Astrocyte of the hippocampus (primary cell): ENCODE measurements around the gene FREM3.
"Not testable (repeated sequence)": the region's sequence is repeated elsewhere in the genome, so short reads cannot be mapped to it uniquely, and the experiment has no call there.

Experiments
- DNase-seq: peaks from one replicate; pipeline ENCODE4 v3.0.0; 2011; ENCODE audit warnings: low read depth, low spot score

The FREM3 gene

DNA sequence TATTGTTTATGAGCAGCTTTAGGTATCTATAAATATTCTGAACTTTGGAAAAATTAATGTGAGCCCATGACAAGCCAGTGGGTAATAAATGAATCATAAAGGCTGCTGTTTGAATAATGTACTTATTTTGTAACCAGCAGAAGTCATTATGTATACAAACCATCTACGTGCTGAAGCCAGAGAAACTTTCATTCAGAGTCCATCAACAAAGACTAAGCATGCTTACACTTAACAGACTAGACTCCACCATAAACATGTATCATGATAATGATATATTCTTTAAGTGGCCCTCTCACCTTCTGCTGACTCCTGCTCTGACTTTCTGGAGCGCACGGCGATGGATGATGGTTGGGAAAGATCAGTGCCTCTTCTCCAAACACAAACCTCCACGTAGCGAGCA is 114.9 kb downstream of the FREM3 start:
- DNase-seq: no peak

DNA sequence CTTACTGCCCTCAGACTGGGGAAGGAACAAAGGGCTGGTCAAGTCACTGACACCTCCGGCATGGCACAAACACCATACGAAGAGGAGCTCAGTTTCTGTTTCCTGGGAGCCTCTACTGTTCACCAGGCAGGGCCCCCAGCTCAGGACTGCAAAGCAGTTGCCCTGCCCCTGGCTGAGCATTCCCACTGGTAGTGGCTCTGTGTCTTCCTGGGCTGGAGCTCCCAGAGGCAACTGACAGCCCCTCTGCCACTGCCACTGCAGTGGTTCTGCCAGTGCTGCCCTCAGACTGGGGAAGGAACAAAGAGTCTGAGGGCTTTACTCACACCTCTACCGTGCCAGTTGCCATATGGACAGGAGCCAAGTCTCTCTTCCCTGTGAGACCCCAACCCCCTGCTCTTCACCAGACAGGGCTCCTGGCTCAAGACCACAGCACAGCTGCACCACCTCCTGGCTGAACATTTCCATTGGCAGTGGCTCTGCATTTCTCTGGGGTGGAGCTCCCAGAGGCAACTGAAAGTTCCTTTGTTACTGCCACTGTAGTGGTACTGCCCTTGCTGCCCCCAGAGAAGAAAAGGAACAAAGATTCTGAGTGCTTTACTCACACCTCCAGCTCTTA is 119.0 kb downstream of the FREM3 start:
- DNase-seq: no peak

DNA sequence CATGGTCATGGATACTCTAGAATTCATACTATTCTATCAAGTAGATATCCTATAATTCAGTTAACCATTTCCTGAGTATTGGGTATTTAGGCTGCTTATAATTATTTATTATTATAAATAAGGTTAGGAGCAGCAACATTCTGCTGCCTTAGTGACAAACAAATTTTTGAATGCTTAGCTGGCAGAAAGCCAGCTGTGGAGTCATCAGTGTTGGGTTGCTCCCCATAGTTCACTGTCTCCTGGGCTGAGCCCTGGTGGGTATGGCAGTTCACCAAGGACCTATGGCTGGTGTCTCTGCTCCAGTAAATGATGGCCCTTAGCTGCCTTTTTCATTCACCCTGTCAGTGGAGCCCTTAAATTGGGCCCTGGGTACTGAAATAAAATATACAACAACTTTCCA is 125.1 kb downstream of the FREM3 start:
- DNase-seq: no peak

DNA sequence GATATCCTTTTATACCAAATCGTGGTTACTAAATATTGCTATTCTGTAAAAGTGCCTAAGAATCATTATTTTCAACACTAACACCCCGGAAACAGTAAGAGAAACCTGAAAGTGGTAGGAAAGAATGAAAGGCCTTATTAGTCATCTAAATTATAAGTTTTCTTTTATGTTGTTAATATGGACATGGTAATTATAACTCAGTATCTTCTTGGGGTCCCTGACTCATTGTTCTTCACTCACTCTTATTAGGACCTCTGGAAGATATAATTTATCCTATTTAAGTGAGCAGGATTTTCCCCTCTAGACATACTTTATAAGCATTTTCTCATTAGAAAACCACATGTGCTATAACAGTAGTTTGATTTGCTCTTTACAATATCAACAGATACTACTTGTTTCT is 136.0 kb downstream of the FREM3 start:
- no peak for DNase-seq

DNA sequence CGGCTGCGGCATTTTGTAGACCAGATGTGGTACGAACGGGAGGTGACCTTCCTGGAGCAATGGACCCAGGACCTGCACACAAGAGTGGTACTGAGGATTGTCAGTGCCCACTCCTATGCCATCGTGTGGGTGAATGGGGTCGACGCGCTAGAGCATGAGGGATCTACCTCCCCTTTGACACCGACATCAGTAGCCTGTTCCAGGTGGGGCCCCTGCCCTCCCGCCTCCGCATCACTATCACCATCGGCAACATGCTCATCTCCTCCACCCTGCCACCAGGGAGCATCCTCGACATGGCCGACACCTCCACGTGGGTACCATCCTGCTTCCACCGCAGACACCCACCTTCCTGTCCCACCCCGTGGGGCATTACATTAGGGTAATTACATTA is 140.7 kb downstream of the FREM3 start:
- no peak for DNase-seq

DNA sequence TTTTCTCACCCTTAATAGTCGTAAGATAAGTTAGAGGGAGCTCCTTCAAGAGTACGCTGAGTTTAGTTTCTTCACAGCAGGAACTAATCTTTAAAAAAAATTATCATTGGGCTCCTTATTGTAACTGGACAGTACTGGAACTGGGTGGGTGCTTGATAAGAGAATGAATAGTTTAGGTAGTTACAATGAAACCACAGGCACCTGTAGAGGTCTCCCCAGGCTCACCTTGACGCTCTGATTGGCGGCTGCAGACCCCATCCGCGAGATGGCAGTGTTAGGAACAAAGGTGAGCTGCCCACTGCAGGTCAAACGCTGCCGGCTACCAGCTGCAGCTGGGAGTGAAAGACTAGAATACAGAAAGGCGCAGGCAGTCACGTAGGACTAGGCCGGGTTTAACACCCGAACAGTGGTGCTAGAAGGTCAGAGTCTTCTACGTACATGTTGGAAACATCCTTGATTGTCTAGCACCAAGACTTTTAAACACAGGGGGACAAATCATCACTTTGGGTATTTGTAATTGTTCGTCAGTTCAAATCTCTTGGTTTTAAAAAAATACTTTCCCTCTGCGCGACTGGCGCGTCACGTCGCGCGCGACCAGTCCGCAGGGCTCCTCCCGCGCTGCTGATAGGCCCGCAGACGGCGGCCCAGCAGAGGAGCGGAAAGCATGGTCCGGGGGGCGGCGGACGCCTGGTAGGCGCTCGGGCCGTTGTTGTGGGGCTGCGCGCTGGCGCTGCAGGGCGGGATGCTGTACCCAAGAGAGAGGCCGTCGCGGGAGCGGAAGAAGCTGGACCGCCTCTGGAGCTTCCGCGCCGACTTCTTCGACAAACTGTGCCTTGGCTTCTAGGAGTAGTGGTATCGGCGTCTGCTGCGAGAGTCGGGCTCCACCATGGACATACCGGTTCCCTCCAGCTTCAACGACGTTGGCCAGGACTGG is 141.4 kb downstream of the FREM3 start:
- peak; percentile 72 for DNase-seq

DNA sequence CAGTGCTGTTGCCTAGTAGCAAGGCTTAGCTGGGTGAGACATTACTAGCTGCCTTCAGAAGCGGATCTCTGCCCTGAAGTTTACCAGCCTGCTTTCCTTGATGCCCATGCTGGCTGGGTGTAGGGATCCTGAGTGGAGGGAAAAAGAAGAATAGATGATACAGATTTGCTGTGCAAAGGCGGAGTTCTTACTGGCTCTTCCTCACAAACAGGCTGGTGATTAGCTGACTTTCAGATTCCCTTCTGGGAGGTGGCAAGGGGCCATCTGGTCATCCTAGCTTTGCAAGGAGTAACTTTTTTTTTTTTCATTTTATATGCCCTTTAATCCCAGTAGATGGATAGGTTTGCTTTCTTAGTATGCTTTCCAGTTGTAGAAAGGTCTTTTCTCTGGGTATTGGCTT is 142.2 kb downstream of the FREM3 start:
- DNase-seq: no peak

DNA sequence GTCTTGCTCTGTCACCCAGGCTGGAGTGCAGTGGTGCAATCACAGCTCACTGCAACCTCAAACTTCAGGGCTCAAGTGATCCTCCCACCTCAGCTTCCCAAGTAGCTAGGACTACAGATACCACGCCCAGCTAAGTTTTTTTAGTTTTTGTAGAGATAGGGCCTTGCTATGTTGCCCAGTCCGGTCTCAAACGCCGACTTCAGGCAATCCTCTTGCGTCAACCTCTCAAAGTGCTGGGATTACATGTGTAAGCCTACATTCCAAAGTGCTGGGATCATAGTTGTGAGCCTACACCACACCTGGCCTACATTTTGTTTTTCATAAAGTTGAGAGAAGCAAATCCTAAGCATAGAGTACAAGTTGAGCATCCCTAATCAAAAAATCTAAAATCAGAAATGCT is 144.8 kb downstream of the FREM3 start:
- no peak for DNase-seq

DNA sequence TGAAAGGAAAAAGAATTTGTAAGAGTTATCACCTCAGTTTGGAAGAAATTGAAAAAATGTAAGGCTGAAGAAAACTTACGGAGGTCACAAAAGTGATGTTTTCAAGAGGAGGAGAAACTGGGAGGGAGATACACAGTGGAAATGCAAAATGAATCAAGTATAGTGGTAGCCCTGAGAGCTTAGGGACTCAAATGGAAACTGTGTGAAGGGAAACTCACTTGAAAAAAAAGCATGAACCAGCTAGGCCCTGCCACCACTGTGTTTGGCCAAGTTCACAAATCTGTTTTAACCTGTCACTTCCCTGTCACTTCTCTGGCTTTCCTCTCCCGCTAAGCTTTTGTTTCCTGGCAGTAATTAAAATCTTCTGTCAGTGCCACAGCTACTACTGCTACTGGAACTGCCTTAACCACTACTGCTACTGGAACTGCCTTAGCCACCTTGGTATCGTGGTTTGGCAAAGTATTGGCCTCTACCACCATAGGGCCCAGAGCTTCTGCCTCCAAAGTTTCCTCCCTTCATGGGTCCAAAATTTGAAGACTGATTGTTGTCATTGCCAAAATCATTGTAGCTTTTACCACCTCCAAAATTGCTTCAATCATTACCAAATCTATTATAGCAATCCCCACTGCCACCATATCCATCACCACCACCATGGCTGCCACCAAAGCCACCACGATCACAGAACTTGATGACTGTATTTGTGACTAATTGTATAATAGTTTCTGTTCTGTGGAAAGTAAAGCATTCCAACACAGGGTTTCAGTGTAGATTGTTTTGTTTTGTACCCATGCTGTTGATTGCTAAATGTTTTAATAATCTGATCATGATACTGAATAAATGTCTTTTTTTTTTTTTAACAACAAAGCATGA is 145.5 kb downstream of the FREM3 start:
- DNase-seq: no peak

DNA sequence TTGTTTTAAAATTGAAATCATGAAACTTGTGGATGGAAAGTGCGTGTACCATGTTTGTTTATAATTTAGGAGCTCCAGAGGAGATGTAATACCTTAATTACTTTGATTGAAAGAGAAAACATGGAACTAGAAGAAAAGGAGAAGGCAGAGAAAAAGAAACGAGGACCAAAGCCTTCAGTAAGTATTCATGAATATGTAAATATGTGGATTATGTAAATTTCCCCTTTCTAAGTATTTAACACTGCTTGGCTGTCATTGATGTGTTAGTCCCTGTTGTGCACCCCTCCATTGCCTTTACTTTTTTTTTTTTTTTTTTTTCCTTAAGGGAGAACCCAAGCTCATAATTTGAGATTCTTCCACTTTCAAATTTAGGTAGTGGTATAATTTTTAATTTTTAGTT is 150.5 kb downstream of the FREM3 start:
- no peak for DNase-seq

DNA sequence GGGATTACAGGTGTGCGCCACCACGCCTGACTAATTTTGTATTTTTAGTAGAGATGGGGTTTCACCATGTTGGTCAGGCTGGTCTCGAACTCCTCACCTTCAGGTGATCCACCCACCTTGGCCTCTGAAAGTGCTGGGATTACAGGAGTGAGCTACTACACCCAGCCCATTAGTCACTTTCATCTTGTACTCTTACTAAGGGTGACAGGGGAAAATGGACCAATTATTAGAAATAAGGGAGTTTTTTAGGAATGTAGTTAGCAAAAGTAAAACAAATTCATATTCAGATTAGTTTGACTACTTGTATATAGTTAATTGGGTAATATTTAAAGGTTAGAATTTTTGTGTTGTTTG is 160.8 kb downstream of the FREM3 start:
- DNase-seq: no peak

DNA sequence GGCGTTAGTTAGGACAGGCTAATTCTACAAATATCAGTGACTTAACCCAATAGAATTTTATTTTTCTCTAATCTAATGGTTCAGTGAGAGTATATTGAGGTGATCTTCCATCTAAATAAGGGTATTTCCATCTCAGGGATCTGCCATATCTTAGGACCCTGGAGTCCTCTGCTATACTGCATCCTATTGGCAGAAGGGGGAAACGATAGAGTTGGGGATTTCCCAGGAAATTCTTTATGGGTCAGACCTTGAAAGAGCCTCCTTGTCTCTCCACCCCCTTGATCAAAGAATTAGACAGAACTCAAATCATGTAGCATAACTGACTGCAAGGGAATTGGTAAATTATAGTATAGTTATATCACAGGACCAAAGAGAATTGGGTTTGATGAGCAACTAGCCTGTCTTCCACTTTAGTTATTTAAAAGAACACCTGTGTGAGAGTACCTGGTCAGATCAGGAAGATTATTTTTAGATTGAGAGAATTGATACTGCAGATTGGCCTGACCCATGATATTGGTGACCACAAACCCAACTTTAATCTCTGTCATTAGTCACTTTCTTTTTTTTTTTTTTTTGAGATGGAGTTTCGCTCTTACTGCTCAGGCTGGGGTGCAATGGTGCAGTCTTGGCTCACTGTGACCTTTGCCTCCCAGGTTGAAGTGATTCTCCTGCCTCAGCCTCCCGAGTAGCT is 161.4 kb downstream of the FREM3 start:
- no peak for DNase-seq

DNA sequence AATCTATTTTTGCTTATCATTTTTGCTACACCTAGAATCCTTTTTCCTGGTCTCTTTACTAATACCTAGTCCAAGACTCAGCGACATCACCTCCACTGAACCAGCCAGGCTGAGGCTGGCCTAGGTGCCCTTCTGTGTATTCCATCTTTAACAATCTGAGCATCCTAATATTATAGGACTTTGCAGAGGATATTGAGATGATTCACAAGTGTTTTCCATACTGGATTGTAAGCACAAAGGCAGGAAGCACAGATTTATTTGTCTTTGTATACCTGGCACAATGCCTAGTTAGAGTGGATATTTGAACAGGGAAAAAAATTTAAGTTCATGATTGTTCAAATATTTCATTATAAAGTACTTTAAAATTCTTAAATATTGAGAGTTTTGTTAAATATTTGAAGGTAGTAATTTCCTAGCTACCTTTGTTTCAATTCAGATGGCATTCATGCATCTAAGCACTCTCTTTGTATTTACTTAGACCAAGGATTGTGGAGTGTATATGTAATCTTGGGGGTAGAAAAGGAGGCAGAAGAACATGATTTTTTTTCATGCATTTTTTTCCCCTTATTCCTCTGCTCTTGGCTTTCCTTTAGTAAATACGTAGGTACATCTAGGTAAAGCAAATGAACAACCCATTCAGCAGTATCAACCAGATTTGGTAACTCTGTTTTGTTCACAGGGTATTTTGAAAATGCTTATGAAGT is 168.5 kb downstream of the FREM3 start:
- DNase-seq: no peak

DNA sequence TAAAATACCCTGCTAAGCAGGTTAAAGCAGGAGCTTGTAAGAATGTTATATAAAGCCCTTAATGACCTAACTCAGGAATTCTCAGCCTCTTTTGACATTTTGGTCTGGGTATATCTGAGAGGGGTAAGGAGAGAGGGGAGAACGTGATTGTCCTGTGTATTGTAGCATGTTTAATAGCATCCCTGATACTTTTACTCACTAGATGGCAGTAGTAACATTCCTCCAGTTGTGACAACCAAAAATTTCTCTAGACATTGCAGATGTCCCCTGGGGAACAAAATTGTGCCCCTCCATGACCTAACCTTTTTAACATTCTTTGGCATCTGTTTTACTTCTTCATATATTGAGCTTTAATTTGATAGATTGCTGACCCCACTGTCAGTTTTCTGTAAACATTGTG is 169.1 kb downstream of the FREM3 start:
- DNase-seq: peak; percentile 20

DNA sequence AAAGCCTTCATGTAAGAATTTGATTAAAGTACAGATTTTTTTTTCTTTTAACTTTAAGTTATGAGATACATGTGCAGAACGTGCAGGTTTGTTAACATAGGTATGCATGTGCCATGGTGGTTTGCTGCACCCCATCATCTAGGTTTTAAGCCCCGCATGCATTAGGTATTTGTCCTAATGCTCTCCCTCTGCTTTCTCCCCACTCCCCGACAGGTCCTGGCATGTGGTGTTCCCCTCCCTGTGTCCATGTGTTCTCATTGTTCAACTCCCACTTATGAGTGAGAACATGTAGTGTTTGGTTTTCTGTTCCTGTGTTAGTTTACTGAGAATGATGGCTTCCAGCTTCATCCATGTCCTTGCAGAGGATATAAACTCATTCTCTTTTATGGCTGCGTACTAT is 172.4 kb downstream of the FREM3 start:
- not testable (repeated sequence) for DNase-seq
